ENCODE measurements around the gene CASP8AP2. TPM values are rescaled to one million over a fixed set of nuclear protein-coding genes. Genes with fewer than 3 reads are reported as not detected.

The CASP8AP2 gene
- total and polyA plus RNA-seq, 2 of the 13 experiments (the other 11 are each of a cell fraction or from before 2014, with no cell fraction given): 5.7 to 13.5 TPM

GRCh38 chr6:89819336-89820130 lies 10.1 kb upstream of the CASP8AP2 start, which contains the start of gene MDN1 (continued):
- TF ChIP-seq TBX3 (IDR thresholded peaks at IDR 0.05; ENCODE audit: borderline replicate concordance) (no peak), FOXP1 (IDR thresholded peaks at IDR 0.05) (no peak), FOXP1 (CRISPR knock-in tag; IDR thresholded peaks at IDR 0.05) (no peak), DNMT3B (CRISPR knock-in tag; conservative IDR thresholded peaks at IDR 0.05) (peak; percentile 87; the same call in 1 of the 2 replicates), ZNF746 (CRISPR knock-in tag; IDR thresholded peaks at IDR 0.05) (0 out of 2 replicates have a peak, but pooled peaks have one; percentile 35), RBM39 (IDR thresholded peaks at IDR 0.05; ENCODE audit: low read depth, low read length, poor library complexity, severe bottlenecking) (peak; percentile 58), CHD2 (IDR thresholded peaks at IDR 0.05; ENCODE audit: low read depth, low read length) (peak; percentile 30; the same call in 1 of the 2 replicates), REXO4 (CRISPR knock-in tag; IDR thresholded peaks at IDR 0.05; ENCODE audit: borderline replicate concordance) (no peak), AKAP8 (CRISPR knock-in tag; IDR thresholded peaks at IDR 0.05) (no peak), FLYWCH1 (CRISPR knock-in tag; IDR thresholded peaks at IDR 0.05) (peak; percentile 21; the same call in 1 of the 2 replicates), ZNF75D (CRISPR knock-in tag; IDR thresholded peaks at IDR 0.05; ENCODE audit: borderline replicate concordance) (no peak), HES4 (CRISPR knock-in tag; IDR thresholded peaks at IDR 0.05; ENCODE audit: borderline replicate concordance) (no peak), CCAR2 (optimal IDR thresholded peaks at IDR 0.05; ENCODE audit: low read depth, low read length) (no peak), ZNF556 (CRISPR knock-in tag; IDR thresholded peaks at IDR 0.05; ENCODE audit: borderline replicate concordance) (peak; percentile 77), THAP8 (CRISPR knock-in tag; IDR thresholded peaks at IDR 0.05; ENCODE audit: borderline replicate concordance) (no peak; the same call in 1 of the 2 replicates), FOXK1 (CRISPR knock-in tag; IDR thresholded peaks at IDR 0.05; ENCODE audit: borderline replicate concordance, low read depth) (peak; percentile 87; the same call in 1 of the 2 replicates), KDM5A (IDR thresholded peaks at IDR 0.05; ENCODE audit: borderline replicate concordance, low read length) (peak; percentile 82), ZNF33A (CRISPR knock-in tag; IDR thresholded peaks at IDR 0.05; ENCODE audit: borderline replicate concordance) (no peak; the same call in 1 of the 2 replicates), SMC3 (IDR thresholded peaks at IDR 0.05; ENCODE audit: low read length) (no peak), PLRG1 (conservative IDR thresholded peaks at IDR 0.05) (no peak), HCFC1 (IDR thresholded peaks at IDR 0.05; ENCODE audit: low read depth, low read length) (peak; percentile 65), AGO1 (IDR thresholded peaks at IDR 0.05; ENCODE audit: low read depth, low read length, poor library complexity, severe bottlenecking) (no peak), SRSF1 (optimal IDR thresholded peaks at IDR 0.05; ENCODE audit: low read depth, low read length) (no peak)
- TF ChIP-seq, protein P1, sequence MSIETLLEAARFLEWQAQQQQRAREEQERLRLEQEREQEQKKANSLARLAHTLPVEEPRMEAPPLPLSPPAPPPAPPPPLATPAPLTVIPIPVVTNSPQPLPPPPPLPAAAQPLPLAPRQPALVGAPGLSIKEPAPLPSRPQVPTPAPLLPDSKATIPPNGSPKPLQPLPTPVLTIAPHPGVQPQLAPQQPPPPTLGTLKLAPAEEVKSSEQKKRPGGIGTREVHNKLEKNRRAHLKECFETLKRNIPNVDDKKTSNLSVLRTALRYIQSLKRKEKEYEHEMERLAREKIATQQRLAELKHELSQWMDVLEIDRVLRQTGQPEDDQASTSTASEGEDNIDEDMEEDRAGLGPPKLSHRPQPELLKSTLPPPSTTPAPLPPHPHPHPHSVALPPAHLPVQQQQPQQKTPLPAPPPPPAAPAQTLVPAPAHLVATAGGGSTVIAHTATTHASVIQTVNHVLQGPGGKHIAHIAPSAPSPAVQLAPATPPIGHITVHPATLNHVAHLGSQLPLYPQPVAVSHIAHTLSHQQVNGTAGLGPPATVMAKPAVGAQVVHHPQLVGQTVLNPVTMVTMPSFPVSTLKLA (IDR thresholded peaks at IDR 0.05): peak; percentile 88
- TF ChIP-seq, protein P2, sequence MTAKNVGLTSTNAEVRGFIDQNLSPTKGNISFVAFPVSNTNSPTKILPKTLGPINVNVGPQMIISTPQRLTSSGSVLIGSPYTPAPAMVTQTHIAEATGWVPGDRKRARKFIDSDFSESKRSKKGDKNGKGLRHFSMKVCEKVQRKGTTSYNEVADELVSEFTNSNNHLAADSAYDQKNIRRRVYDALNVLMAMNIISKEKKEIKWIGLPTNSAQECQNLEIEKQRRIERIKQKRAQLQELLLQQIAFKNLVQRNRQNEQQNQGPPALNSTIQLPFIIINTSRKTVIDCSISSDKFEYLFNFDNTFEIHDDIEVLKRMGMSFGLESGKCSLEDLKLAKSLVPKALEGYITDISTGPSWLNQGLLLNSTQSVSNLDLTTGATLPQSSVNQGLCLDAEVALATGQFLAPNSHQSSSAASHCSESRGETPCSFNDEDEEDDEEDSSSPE (CRISPR knock-in tag; IDR thresholded peaks at IDR 0.05): peak; percentile 86
- TF ChIP-seq, protein P3, sequence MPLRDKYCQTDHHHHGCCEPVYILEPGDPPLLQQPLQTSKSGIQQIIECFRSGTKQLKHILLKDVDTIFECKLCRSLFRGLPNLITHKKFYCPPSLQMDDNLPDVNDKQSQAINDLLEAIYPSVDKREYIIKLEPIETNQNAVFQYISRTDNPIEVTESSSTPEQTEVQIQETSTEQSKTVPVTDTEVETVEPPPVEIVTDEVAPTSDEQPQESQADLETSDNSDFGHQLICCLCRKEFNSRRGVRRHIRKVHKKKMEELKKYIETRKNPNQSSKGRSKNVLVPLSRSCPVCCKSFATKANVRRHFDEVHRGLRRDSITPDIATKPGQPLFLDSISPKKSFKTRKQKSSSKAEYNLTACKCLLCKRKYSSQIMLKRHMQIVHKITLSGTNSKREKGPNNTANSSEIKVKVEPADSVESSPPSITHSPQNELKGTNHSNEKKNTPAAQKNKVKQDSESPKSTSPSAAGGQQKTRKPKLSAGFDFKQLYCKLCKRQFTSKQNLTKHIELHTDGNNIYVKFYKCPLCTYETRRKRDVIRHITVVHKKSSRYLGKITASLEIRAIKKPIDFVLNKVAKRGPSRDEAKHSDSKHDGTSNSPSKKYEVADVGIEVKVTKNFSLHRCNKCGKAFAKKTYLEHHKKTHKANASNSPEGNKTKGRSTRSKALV (CRISPR knock-in tag; IDR thresholded peaks at IDR 0.05): peak; percentile 15; the same call in 1 of the 2 replicates

Data from HepG2 (cell line).